H1 (cell line): ENCODE results near the gene INPP5A. TPM values are rescaled to one million over a fixed set of nuclear protein-coding genes. Genes with fewer than 3 reads are reported as not detected.

Experiments used
- CTCF ChIA-PET: fragments of 300-600 bp; sonication (Branson Sonifier 250); formaldehyde crosslinking; loops from one replicate; lab custom pipeline; 2021; ENCODE audit not compliant: partially characterized antibody; lab: Charles Lee
- POLR2A ChIA-PET: fragments of 300-600 bp; sonication (Branson Sonifier 250); formaldehyde crosslinking; loops from one replicate; lab custom pipeline; 2021; ENCODE audit warnings: inconsistent platforms; ENCODE audit not compliant: partially characterized antibody; lab: Charles Lee
- DNase-seq, 2 experiments: peaks; one replicate each; pipeline versions ENCODE4 v3.0.0 to v3.0.0-alpha.2; 2010 to 2022; ENCODE audit warnings: low spot score in 2 of 2, low read depth in 1 of 2, mixed read lengths in 1 of 2
- FAIRE-seq: peaks from 2 replicates; lab custom pipeline; 2011; peaks lifted over from hg19 to GRCh38; lab: Jason Lieb, UNC
- H2AFZ ChIP-seq: 2 replicates; pipeline ENCODE4 v1.8.1; 2012; ENCODE audit warnings: low read length, inconsistent platforms
- H2AK5ac ChIP-seq: 2 replicates; pipeline ENCODE4 v1.6.1; 2013; ENCODE audit warnings: low read depth, low read length
- H2BK120ac ChIP-seq: replicated peaks from 2 replicates; pipeline ENCODE3; 2013; ENCODE audit warnings: low read depth, low read length, inconsistent platforms
- H2BK12ac ChIP-seq: 2 replicates; pipeline ENCODE4 v1.6.1; 2013; ENCODE audit warnings: low read depth, low read length
- H2BK15ac ChIP-seq: 2 replicates; pipeline ENCODE4 v1.6.1; 2013; ENCODE audit warnings: low read length
- H2BK20ac ChIP-seq: 2 replicates; pipeline ENCODE4 v1.6.1; 2013; ENCODE audit warnings: low read length
- H2BK5ac ChIP-seq: 2 replicates; pipeline ENCODE4 v1.6.1; 2013; ENCODE audit warnings: low read depth, low read length
- H3K14ac ChIP-seq: 2 replicates; pipeline ENCODE4 v1.6.1; 2013; ENCODE audit warnings: inconsistent platforms; ENCODE audit not compliant: insufficient read length
- H3K18ac ChIP-seq: 2 replicates; pipeline ENCODE4 v1.6.1; 2013; ENCODE audit warnings: low read length; ENCODE audit errors: extremely low read depth
- H3K23ac ChIP-seq: 2 replicates; pipeline ENCODE4 v1.6.1; 2013; ENCODE audit warnings: inconsistent platforms; ENCODE audit not compliant: insufficient read length
- H3K23me2 ChIP-seq: 2 replicates; pipeline ENCODE4 v1.6.1; 2013; ENCODE audit warnings: low read depth, low read length
- H3K27ac ChIP-seq: 2 replicates; pipeline ENCODE4 v1.6.1; 2011; ENCODE audit warnings: low read depth, low read length, inconsistent platforms
- H3K27me3 ChIP-seq, 4 experiments: replicated peaks in 1 of 4; 1 replicate in 1 of 4; 2 replicates in 3 of 4; pipeline versions ENCODE4 v1.6.1 to v1.8.1; 2011 to 2013; ENCODE audit warnings: low read length in 3 of 4, mild to moderate bottlenecking in 3 of 4, inconsistent platforms in 2 of 4, mixed read lengths in 2 of 4, moderate library complexity in 1 of 4; ENCODE audit not compliant: control insufficient read depth in 3 of 4, insufficient read depth in 3 of 4; ENCODE audit errors: extremely low read depth in 1 of 4
- H3K36me3 ChIP-seq, 4 experiments: 2 replicates each; pipeline versions ENCODE4 v1.6.1 to v1.8.1; 2011 to 2013; ENCODE audit warnings: mild to moderate bottlenecking in 4 of 4, low read length in 3 of 4, moderate library complexity in 2 of 4, control low read depth in 1 of 4, inconsistent platforms in 1 of 4; ENCODE audit not compliant: insufficient read depth in 4 of 4, control insufficient read depth in 2 of 4
- H3K4ac ChIP-seq: replicated peaks from 2 replicates; pipeline ENCODE3; 2013; ENCODE audit warnings: low read length, low read depth, mixed read lengths, inconsistent platforms; ENCODE audit not compliant: insufficient read length
- H3K4me1 ChIP-seq, 4 experiments: replicated peaks in 1 of 4; 1 replicate in 1 of 4; 2 replicates in 3 of 4; pipeline versions ENCODE4 v1.6.1 to v1.8.1; 2011 to 2013; ENCODE audit warnings: low read length in 3 of 4, inconsistent platforms in 2 of 4, mixed read lengths in 1 of 4; ENCODE audit not compliant: insufficient read depth in 4 of 4, control insufficient read depth in 3 of 4
- H3K4me2 ChIP-seq, 2 experiments: 2 replicates each; pipeline versions ENCODE4 v1.6.1 to v1.8.1; 2011 to 2013; ENCODE audit warnings: low read depth in 2 of 2, low read length in 2 of 2, control low read depth in 1 of 2, inconsistent platforms in 1 of 2, mild to moderate bottlenecking in 1 of 2; ENCODE audit not compliant: insufficient read depth in 1 of 2
- H3K4me3 ChIP-seq, 4 experiments: fragments of 200-600, 300-600 bp in 1 of 4; sonication (generic), shearing (Covaris generic), sonication (Bioruptor Twin) in 1 of 4; 2 replicates each; pipeline versions ENCODE4 v1.5.1 to v1.8.1; 2011 to 2016; ENCODE audit warnings: low read length in 4 of 4, low read depth in 3 of 4, control low read depth in 2 of 4, inconsistent platforms in 2 of 4, mild to moderate bottlenecking in 2 of 4, mixed read lengths in 1 of 4, moderate library complexity in 1 of 4; ENCODE audit not compliant: insufficient read depth in 2 of 4; ENCODE audit errors: extremely low read depth in 1 of 4
- H3K56ac ChIP-seq: replicated peaks from 2 replicates; pipeline ENCODE3; 2013; ENCODE audit warnings: low read depth, mild to moderate bottlenecking, mixed read lengths, low read length, inconsistent platforms; ENCODE audit not compliant: insufficient read length
- H3K79me1 ChIP-seq: 2 replicates; pipeline ENCODE4 v1.6.1; 2013; ENCODE audit warnings: low read depth, low read length, control low read depth
- H3K79me2 ChIP-seq, 2 experiments: 2 replicates each; pipeline versions ENCODE4 v1.6.1 to v1.8.1; 2012 to 2013; ENCODE audit warnings: low read length in 2 of 2, mild to moderate bottlenecking in 2 of 2, inconsistent platforms in 1 of 2; ENCODE audit not compliant: insufficient read depth in 2 of 2, control insufficient read depth in 1 of 2
- H3K9ac ChIP-seq, 4 experiments: replicated peaks in 1 of 4; 1 replicate in 1 of 4; 2 replicates in 3 of 4; pipeline versions ENCODE4 v1.6.1 to v1.8.1; 2011 to 2013; ENCODE audit warnings: low read depth in 3 of 4, low read length in 3 of 4, control low read depth in 2 of 4, mild to moderate bottlenecking in 2 of 4, moderate library complexity in 2 of 4, inconsistent platforms in 1 of 4; ENCODE audit errors: extremely low read depth in 1 of 4
- H3K9me3 ChIP-seq, 2 experiments: 2 replicates each; pipeline versions ENCODE4 v1.6.1 to v1.8.1; 2012 to 2013; ENCODE audit warnings: mild to moderate bottlenecking in 2 of 2, moderate library complexity in 2 of 2, control low read depth in 1 of 2, inconsistent platforms in 1 of 2, low read depth in 1 of 2, low read length in 1 of 2, mixed read lengths in 1 of 2; ENCODE audit not compliant: insufficient read depth in 2 of 2
- H4K20me1 ChIP-seq, 2 experiments: replicated peaks in 1 of 2; 2 replicates each; pipeline versions ENCODE3 to v1.8.1; 2011 to 2013; ENCODE audit warnings: inconsistent platforms in 2 of 2, low read length in 2 of 2, mild to moderate bottlenecking in 1 of 2; ENCODE audit not compliant: insufficient read depth in 2 of 2, control insufficient read depth in 1 of 2
- H4K5ac ChIP-seq: 2 replicates; pipeline ENCODE4 v1.6.1; 2013; ENCODE audit warnings: low read length, low read depth, mixed read lengths, inconsistent platforms; ENCODE audit not compliant: insufficient read length
- H4K8ac ChIP-seq: 2 replicates; pipeline ENCODE4 v1.8.0; 2013; ENCODE audit warnings: mild to moderate bottlenecking, moderate library complexity, low read length, inconsistent platforms; ENCODE audit not compliant: insufficient read depth; ENCODE audit errors: extremely low read depth
- H4K91ac ChIP-seq: replicated peaks from 2 replicates; pipeline ENCODE3; 2013; ENCODE audit warnings: low read length, mixed read lengths, inconsistent platforms; ENCODE audit not compliant: insufficient read length
- CBX5 ChIP-seq: fragments of 300-800, 300-1000 bp; sonication (generic); IDR thresholded peaks from 2 replicates; pipeline ENCODE4 v1.7.1; 2016; ENCODE audit warnings: antibody characterized with exemption, low read length, low read depth
- EGR1 ChIP-seq: IDR thresholded peaks from 2 replicates; pipeline ENCODE4 v1.6.1; 2011; ENCODE audit warnings: low read depth, low read length, borderline replicate concordance
- HDAC2 ChIP-seq, 2 experiments: fragments of 300-600 bp in 1 of 2; sonication (generic) in 1 of 2; IDR thresholded peaks; 2 replicates each; pipeline ENCODE4 v1.6.1; 2011 to 2012; ENCODE audit warnings: low read depth in 2 of 2, low read length in 2 of 2, mild to moderate bottlenecking in 2 of 2, moderate library complexity in 2 of 2, borderline replicate concordance in 1 of 2, inconsistent platforms in 1 of 2
- RXRA ChIP-seq: IDR thresholded peaks from 2 replicates; pipeline ENCODE4 v1.6.1; 2011; ENCODE audit warnings: low read depth, mild to moderate bottlenecking, low read length, moderate library complexity; ENCODE audit not compliant: insufficient read depth
- SAP30 ChIP-seq: fragments of 300-600 bp; sonication (generic); IDR thresholded peaks from 2 replicates; pipeline ENCODE4 v1.7.1; 2012; ENCODE audit warnings: low read length, moderate library complexity, mild to moderate bottlenecking, inconsistent platforms; ENCODE audit not compliant: insufficient read depth, insufficient replicate concordance
- SIN3A ChIP-seq, 2 experiments: IDR thresholded peaks in 1 of 2; conservative IDR thresholded peaks in 1 of 2; 2 replicates each; pipeline ENCODE4 v1.6.1; 2011 to 2012; ENCODE audit warnings: low read length in 2 of 2, improper control_type of control experiment in 1 of 2, low read depth in 1 of 2, mild to moderate bottlenecking in 1 of 2
- SP4 ChIP-seq: IDR thresholded peaks from 2 replicates; pipeline ENCODE4 v1.6.1; 2012; ENCODE audit warnings: low read length, inconsistent platforms
- TAF1 ChIP-seq: IDR thresholded peaks from 2 replicates; pipeline ENCODE4 v1.6.1; 2011; ENCODE audit warnings: mild to moderate bottlenecking, low read depth, low read length
- YY1 ChIP-seq: IDR thresholded peaks from 2 replicates; pipeline ENCODE4 v1.6.1; 2011; ENCODE audit warnings: low read depth, mild to moderate bottlenecking, low read length
- ZNF274 ChIP-seq: IDR thresholded peaks from 2 replicates; pipeline ENCODE4 v1.7.0; 2012; ENCODE audit warnings: low read length, borderline replicate concordance; ENCODE audit errors: extremely low read depth
- WGBS, 2 experiments: shearing (Covaris generic) in 1 of 2; methylation state at CpG; one replicate each; pipeline versions ENCODE4 v1.1.6 to v1.1.7; 2013 to 2015; ENCODE audit warnings: low lambda C conversion rate in 2 of 2, mixed read lengths in 2 of 2, inconsistent platforms in 1 of 2, low coverage in 1 of 2, missing lambda C conversion rate in 1 of 2; ENCODE audit not compliant: insufficient replicate concordance in 2 of 2, insufficient coverage in 1 of 2, insufficient read length in 1 of 2; ENCODE audit errors: extremely low coverage in 1 of 2, missing lambda C conversion rate in 1 of 2; 5-methylcytosine and 5-hydroxymethylcytosine counted together
- polyA plus RNA-seq, 7 experiments: library from polyadenylated mRNA; depleted of rRNA in 3 of 7; stranded (reverse) in 5 of 7; unstranded in 2 of 7; fragments of >200 nt in 5 of 7; fragments of 200-250 nt in 2 of 7; gene quantifications; 1 replicate in 5 of 7; 2 replicates in 1 of 7; 4 replicates in 1 of 7; pipeline versions ENCODE4 v1.2.1 to v1.2.3, GENCODE V29; 2011 to 2013; ENCODE audit warnings: missing spikeins in 2 of 7, mixed read lengths in 2 of 7
- total RNA-seq: library from RNA; stranded (reverse); fragmentation: NEBNext Ultra II Directional; extraction: Animal tissue kit (Norgen Biotek cat#: 25700); gene quantifications from 2 replicates; pipeline ENCODE4 v1.2.1, GENCODE V29; 2021

Gene INPP5A
- total and polyA plus RNA-seq, 2 of the 8 experiments (the other 6 are each of a cell fraction or from before 2014, with no cell fraction given), result 19.7 to 27.5 TPM

- no peak overlapping the region for H3K14ac ChIP-seq
- no peak overlapping the region for H2AFZ ChIP-seq
- H3K27me3 ChIP-seq, result no peaks in the 10 kb centered on the region
- H4K91ac ChIP-seq, result no peak overlapping the region
- CTCF ChIA-PET, result interaction anchor here (1.4 to 2.2 kb wide), 2 partner anchors 77 to 153 kb away, joined by 5 to 8 read pairs; no protein-coding TSS in a partner anchor
- H2BK15ac ChIP-seq, result no peak overlapping the region
- H2BK5ac ChIP-seq, result no peak overlapping the region
- H3K79me2 ChIP-seq, result no peaks in the 10 kb centered on the region
- no peak overlapping the region for H3K4me2 ChIP-seq
- H3K18ac ChIP-seq, result no peak overlapping the region
- H4K8ac ChIP-seq, result no peak overlapping the region
- no peak for TF ChIP-seq ZNF274
- no peak for TF ChIP-seq YY1
- TF ChIP-seq SAP30, result no peak
- TF ChIP-seq EGR1, result no peak
- TF ChIP-seq RXRA, result no peak
- no peak for TF ChIP-seq SIN3A (conservative IDR thresholded peaks at IDR 0.05 in 1 of 2, IDR thresholded peaks at IDR 0.05 in 1 of 2; ENCODE audit: low read depth in 1 of 2, low read length in 2 of 2)
- TF ChIP-seq HDAC2 (IDR thresholded peaks at IDR 0.05; ENCODE audit: borderline replicate concordance in 1 of 2, low read depth in 2 of 2, low read length in 2 of 2), result no peak
- TF ChIP-seq TAF1, result no peak
- TF ChIP-seq CBX5, result no peak
- no peak for TF ChIP-seq SP4
- no peak overlapping the region for H2BK120ac ChIP-seq
- no peak overlapping the region for H2AK5ac ChIP-seq
- H2BK20ac ChIP-seq, result no peak overlapping the region
- no peak overlapping the region for H3K4me3 ChIP-seq
- peaks cover 0 to 3% (median 0%) of the 10 kb centered on the region in 4 experiments; a peak in 2 of 7 replicates for H3K4me1 ChIP-seq
- DNase-seq (no peak), FAIRE-seq (no peak)
- H3K23me2 ChIP-seq, result no peaks in the 10 kb centered on the region
- no peaks in the 10 kb centered on the region for H3K9me3 ChIP-seq
- H3K36me3 ChIP-seq, result no peaks in the 10 kb centered on the region
- no peak overlapping the region for H3K27ac ChIP-seq
- no peak overlapping the region for H3K4ac ChIP-seq
- H3K23ac ChIP-seq, result no peak overlapping the region
- no peak overlapping the region for H4K5ac ChIP-seq
- no peaks in the 10 kb centered on the region for H4K20me1 ChIP-seq
- H2BK12ac ChIP-seq, result no peak overlapping the region
- H3K79me1 ChIP-seq, result no peaks in the 10 kb centered on the region
- H3K56ac ChIP-seq, result no peak overlapping the region
- POLR2A ChIA-PET, result interaction anchor here (1.2 kb wide), 1 partner anchor 61 kb away, joined by 3 read pairs; no protein-coding TSS in a partner anchor
- WGBS, 2 experiments, result 93% methylated on average over 15 of the region's 27 CpGs; no CpG with 5 or more reads in 1 of the 2 experiments
- H3K9ac ChIP-seq, result no peak overlapping the region
Measured at GRCh38 chr10:132807621-132808049, 270.0 kb downstream of the INPP5A start.
